SU-DHL-6 (cell line): ENCODE measurements around the gene MICALL1.

Experiments used
- EZH2phosphoT487 ChIP-seq: fragments of 200-600 bp; sonication (generic), shearing (Covaris generic); conservative IDR thresholded peaks from 2 replicates; pipeline ENCODE4 v1.6.1; 2018; ENCODE audit warnings: mild to moderate bottlenecking, antibody characterized with exemption, low read length, moderate library complexity, mixed read lengths
- TF ChIP-seq, protein P1 (sequence below): fragments of 200-600 bp; sonication (generic); IDR thresholded peaks from one replicate; pipeline ENCODE4 v1.5.1; 2017; ENCODE audit warnings: antibody characterized with exemption, mild to moderate bottlenecking, low read length, moderate library complexity; ENCODE audit not compliant: insufficient read depth, poor library complexity, severe bottlenecking

DNA sequence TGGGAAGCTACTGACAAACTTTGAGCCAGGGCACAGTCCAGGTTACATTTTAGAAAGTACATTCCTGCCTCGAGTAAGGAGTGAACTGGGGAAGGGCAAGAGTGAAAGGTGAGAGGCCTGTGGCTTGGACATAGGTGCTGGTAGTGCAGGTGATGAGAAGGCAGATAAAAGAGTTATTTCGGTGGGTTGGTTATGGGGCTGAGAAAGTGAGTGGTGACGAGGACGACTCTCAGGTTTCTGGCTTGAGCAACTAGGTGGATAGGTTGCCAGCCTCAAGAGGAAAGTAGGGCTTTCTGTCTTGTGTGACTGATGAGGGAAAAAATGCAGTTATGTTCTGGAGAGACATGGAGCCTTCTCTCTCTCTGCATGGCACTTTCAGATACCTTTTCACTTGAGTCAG, 51.1 kb downstream of the MICALL1 start:
- TF ChIP-seq, protein P1, sequence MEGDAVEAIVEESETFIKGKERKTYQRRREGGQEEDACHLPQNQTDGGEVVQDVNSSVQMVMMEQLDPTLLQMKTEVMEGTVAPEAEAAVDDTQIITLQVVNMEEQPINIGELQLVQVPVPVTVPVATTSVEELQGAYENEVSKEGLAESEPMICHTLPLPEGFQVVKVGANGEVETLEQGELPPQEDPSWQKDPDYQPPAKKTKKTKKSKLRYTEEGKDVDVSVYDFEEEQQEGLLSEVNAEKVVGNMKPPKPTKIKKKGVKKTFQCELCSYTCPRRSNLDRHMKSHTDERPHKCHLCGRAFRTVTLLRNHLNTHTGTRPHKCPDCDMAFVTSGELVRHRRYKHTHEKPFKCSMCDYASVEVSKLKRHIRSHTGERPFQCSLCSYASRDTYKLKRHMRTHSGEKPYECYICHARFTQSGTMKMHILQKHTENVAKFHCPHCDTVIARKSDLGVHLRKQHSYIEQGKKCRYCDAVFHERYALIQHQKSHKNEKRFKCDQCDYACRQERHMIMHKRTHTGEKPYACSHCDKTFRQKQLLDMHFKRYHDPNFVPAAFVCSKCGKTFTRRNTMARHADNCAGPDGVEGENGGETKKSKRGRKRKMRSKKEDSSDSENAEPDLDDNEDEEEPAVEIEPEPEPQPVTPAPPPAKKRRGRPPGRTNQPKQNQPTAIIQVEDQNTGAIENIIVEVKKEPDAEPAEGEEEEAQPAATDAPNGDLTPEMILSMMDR, result no peak
- no peak for TF ChIP-seq EZH2phosphoT487
